Spleen (tissue), 11 donors: Measurements from ENCODE around the gene AGFG2. TPM values are rescaled to one million over a fixed set of nuclear protein-coding genes. Genes with fewer than 3 reads are reported as not detected.
"Not testable (repeated sequence)": the region's sequence is repeated elsewhere in the genome, so short reads cannot be mapped to it uniquely, and the experiment has no call there.

ENCODE experiments used
- DNase-seq: peaks from one replicate; pipeline ENCODE4 v3.0.0-alpha.2; 2020
- H3K27ac ChIP-seq, 8 donors: fragments of 200-600 bp; sonication (generic) in 7 of 8; 1 replicate in 4 of 8; 2 replicates in 4 of 8; pipeline versions ENCODE4 v1.5.0 to v1.8.0; 2016 to 2021; ENCODE audit warnings: inconsistent platforms in 4 of 8, mild to moderate bottlenecking in 4 of 8, moderate library complexity in 1 of 8
- H3K27me3 ChIP-seq, 7 donors: fragments of 200-600 bp; sonication (generic) in 6 of 7; replicated peaks in 1 of 7; 1 replicate in 4 of 7; 2 replicates in 3 of 7; pipeline versions ENCODE4 v1.5.0 to v1.8.0; 2016 to 2021; ENCODE audit warnings: inconsistent platforms in 3 of 7, mild to moderate bottlenecking in 1 of 7
- H3K36me3 ChIP-seq, 6 donors: fragments of 200-600 bp; sonication (generic) in 5 of 6; 1 replicate in 4 of 6; 2 replicates in 2 of 6; pipeline versions ENCODE4 v1.5.0 to v1.8.0; 2016 to 2021; ENCODE audit warnings: inconsistent platforms in 2 of 6
- H3K4me1 ChIP-seq, 6 donors: fragments of 200-600 bp; sonication (generic) in 5 of 6; 1 replicate in 3 of 6; 2 replicates in 3 of 6; pipeline versions ENCODE4 v1.5.0 to v1.8.0; 2016 to 2021; ENCODE audit warnings: inconsistent platforms in 3 of 6
- H3K4me3 ChIP-seq, 8 donors: fragments of 200-600 bp; sonication (generic) in 7 of 8; 1 replicate in 4 of 8; 2 replicates in 4 of 8; pipeline versions ENCODE4 v1.5.0 to v1.8.0; 2016 to 2021; ENCODE audit warnings: inconsistent platforms in 4 of 8, mild to moderate bottlenecking in 4 of 8, moderate library complexity in 2 of 8
- H3K9me3 ChIP-seq, 8 donors: fragments of 200-600 bp; sonication (generic) in 7 of 8; 1 replicate in 4 of 8; 2 replicates in 4 of 8; pipeline versions ENCODE4 v1.5.0 to v1.8.0; 2016 to 2021; ENCODE audit warnings: inconsistent platforms in 4 of 8
- POLR2A ChIP-seq, 3 donors: fragments of 450-650 bp; IDR thresholded peaks; one replicate each; pipeline ENCODE4 v1.5.1; 2017; ENCODE audit warnings: antibody characterized with exemption in 3 of 3, mild to moderate bottlenecking in 1 of 3
- POLR2AphosphoS5 ChIP-seq, 3 donors: sonication (generic); formaldehyde crosslinking; IDR thresholded peaks; one replicate each; pipeline ENCODE4 v1.5.1; 2017; ENCODE audit warnings: antibody characterized with exemption in 3 of 3
- WGBS, 5 donors: extraction: QIAGEN DNeasy Blood & Tissue Kit in 3 of 5; methylation state at CpG; one replicate each; pipeline versions ENCODE4 v1.1.5 to v1.1.7; 2013 to 2018; 5-methylcytosine and 5-hydroxymethylcytosine counted together
- intact Hi-C: fragments of 100-400 bp; cut with DNase I; formaldehyde crosslinking; loops from one replicate; pipeline ENCODE4 v1.15.0; 2023; ENCODE audit warnings: low total_unique reads
- polyA plus RNA-seq, 3 donors: library from polyadenylated mRNA; stranded (reverse); fragments of 200-250 nt; gene quantifications; one replicate each; pipeline ENCODE4 v1.2.1, GENCODE V29; 2013
- total RNA-seq, 7 donors: library from RNA; depleted of rRNA in 3 of 7; stranded (reverse); fragments of >200 nt in 3 of 7; fragmentation: NEBNext Ultra II Directional in 4 of 7; extraction: Animal tissue kit (Norgen Biotek cat#: 25700) in 4 of 7; gene quantifications; one replicate each; pipeline versions ENCODE4 v1.1.0 to v1.2.1, GENCODE V29; 2016 to 2021
- TF ChIP-seq, protein P1 (sequence below), 11 experiments: fragments of 200-600 bp in 7 of 11; fragments of 450-650 bp in 4 of 11; sonication (generic) in 4 of 11; IDR thresholded peaks in 8 of 11; conservative IDR thresholded peaks in 3 of 11; 1 replicate in 7 of 11; 2 replicates in 4 of 11; pipeline versions ENCODE4 v1.4.0 to v1.8.0; 2016 to 2021; ENCODE audit warnings: antibody characterized with exemption in 11 of 11, inconsistent platforms in 4 of 11, mild to moderate bottlenecking in 1 of 11
- donor health status: healthy with polysubstance abuse.
- donor health status: DM: no; HTN: no; CAD: no; lungs with moderate emphysema.
- donor health status: DM: no; HTN: no; CAD: no.
- donor health status: Bipolar disorder and iron deficiency.
- donor health status: healthy.
- donor health status: DM: no; HTN: no; CAD: no.
- donor health status: DM: yes; HTN: yes; CAD: no.

Gene AGFG2
- total and polyA plus RNA-seq, 10 donors, result 14.2 to 110 (median 51.4) TPM

DNA sequence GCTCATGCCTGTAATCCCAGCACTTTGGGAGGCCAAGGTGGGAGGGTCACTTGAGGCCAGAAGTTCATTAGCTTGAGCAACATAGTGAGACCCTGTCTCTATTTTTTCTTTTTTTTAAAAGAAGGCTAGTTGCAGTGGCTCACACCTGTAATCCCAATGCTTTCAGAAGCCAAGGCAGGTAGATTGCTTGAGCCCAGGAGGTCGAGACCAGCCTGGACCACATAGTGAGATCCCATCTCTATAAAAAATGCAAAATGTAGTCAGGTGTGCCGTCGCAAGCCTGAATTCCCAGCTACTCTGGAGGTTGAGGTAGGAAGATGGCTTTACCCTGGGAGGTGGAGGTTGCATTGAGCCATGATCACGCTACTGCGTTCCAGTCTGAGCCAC lies 47.8 kb upstream of the AGFG2 start:
- no peak overlapping the region for H3K27ac ChIP-seq
- DNase-seq, result no peak
- no peak overlapping the region for H3K4me3 ChIP-seq
- 92 to 98% (median 97%) methylated on average over 5 of the region's 5 CpGs for WGBS, 5 donors
- TF ChIP-seq, protein P1, sequence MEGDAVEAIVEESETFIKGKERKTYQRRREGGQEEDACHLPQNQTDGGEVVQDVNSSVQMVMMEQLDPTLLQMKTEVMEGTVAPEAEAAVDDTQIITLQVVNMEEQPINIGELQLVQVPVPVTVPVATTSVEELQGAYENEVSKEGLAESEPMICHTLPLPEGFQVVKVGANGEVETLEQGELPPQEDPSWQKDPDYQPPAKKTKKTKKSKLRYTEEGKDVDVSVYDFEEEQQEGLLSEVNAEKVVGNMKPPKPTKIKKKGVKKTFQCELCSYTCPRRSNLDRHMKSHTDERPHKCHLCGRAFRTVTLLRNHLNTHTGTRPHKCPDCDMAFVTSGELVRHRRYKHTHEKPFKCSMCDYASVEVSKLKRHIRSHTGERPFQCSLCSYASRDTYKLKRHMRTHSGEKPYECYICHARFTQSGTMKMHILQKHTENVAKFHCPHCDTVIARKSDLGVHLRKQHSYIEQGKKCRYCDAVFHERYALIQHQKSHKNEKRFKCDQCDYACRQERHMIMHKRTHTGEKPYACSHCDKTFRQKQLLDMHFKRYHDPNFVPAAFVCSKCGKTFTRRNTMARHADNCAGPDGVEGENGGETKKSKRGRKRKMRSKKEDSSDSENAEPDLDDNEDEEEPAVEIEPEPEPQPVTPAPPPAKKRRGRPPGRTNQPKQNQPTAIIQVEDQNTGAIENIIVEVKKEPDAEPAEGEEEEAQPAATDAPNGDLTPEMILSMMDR (IDR thresholded peaks at IDR 0.05 in 8 of 11, conservative IDR thresholded peaks at IDR 0.05 in 3 of 11), result no peak
- TF ChIP-seq POLR2A (IDR thresholded peaks at IDR 0.05) (no peak), POLR2AphosphoS5 (IDR thresholded peaks at IDR 0.05) (no peak)
- intact Hi-C loops, result no loop called here
- H3K4me1 ChIP-seq, result peaks cover 8 to 25% (median 14%) of the 10 kb centered on the region in 6 donors
- H3K27me3 ChIP-seq, result peaks cover 0 to 27% (median 0%) of the 10 kb centered on the region in 7 donors
- no peaks in the 10 kb centered on the region for H3K36me3 ChIP-seq
- H3K9me3 ChIP-seq, result no peaks in the 10 kb centered on the region

DNA sequence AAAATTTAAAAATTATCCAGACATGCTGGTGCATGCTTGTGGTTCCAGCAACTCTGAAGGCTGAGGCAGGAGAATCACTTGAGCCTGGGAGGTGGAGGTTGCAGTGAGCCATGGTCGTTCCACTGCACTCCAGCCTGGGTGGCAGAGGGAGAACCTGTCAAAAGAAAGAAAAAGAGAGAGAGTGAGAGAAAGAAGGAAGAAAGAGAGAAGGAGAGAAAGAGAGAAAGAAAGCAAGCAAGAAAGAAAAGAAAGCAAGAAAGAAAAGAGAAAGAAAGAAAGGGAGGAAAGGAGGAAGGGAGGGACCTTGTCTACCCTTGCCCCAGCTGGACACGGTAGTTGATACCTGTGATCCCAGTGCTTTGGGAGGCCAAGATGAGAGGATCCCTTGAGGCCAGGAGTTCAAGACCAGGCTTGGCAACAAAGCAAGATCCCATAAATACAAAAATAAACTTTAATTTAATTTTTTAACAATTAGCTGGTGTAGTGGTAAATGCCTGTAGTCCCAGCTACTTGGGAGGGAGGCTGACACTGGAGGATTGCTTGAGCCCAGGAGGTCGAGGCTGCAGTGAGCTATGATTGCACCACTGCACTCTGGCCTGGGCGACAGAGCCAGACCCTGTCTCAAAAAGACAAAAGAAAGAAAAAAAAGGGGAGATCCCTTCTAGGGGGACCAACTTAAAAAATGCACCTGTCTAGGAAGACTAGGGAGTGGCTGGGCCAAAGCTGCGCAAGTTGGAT lies 46.1 kb upstream of the AGFG2 start:
- intact Hi-C loops, result no loop called here
- TF ChIP-seq POLR2AphosphoS5 (IDR thresholded peaks at IDR 0.05) (no peak), POLR2A (IDR thresholded peaks at IDR 0.05) (no peak)
- TF ChIP-seq, protein P1 (IDR thresholded peaks at IDR 0.05 in 8 of 11, conservative IDR thresholded peaks at IDR 0.05 in 3 of 11), result no peak
- peaks cover 0 to 27% (median 0%) of the 10 kb centered on the region in 7 donors for H3K27me3 ChIP-seq
- 79 to 90% (median 85%) methylated on average over 5 of the region's 5 CpGs for WGBS, 5 donors
- DNase-seq, result no peak
- peaks cover 8 to 21% (median 14%) of the 10 kb centered on the region in 6 donors for H3K4me1 ChIP-seq
- peak overlapping the region in 6 of 8 donors; percentile 20 to 70 (median 44) for H3K4me3 ChIP-seq
- no peaks in the 10 kb centered on the region for H3K36me3 ChIP-seq
- H3K27ac ChIP-seq, result peak overlapping the region in 4 of 8 donors; percentile 26 to 67 (median 48)
- H3K9me3 ChIP-seq, result no peaks in the 10 kb centered on the region

DNA sequence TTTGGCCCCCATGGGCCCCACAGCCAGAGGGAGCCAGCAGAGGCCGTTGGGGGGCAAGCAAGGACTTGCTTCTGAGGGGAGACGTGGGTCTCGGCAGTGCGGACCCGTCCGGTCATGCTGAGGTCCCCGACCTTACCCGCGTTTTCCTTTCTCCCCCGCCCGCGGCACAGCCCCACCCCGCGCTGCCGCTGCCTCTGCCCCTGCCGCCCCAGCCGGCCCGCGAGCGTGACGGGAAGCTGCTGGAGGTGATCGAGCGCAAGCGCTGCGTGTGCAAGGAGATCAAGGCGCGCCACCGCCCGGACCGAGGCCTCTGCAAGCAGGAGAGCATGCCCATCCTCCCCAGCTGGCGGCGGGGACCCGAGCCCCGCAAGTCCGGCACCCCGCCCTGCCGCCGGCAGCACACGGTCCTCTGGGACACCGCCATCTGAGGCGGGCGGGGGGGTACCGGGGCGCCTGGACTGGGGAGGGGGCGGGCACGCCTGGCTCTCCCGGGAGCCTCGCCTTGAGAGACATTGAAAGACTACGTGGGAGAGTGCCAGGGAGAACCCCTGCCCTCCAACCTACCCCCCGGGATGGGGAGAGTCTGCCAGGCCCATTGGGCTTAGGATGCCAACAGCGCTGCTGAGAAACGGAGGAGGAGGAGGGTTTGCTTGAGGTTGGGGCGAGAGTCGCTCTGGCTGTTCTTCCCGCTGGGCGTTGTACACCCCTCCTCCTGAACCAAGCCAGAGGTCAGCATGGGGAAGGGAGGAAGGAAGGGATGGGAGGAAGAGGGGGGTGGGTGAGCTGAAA lies 45.3 kb upstream of the AGFG2 start:
- peaks cover 0 to 27% (median 0%) of the 10 kb centered on the region in 7 donors for H3K27me3 ChIP-seq
- H3K36me3 ChIP-seq, result no peaks in the 10 kb centered on the region
- intact Hi-C loops, result no loop called here
- peak overlapping the region in 4 of 8 donors; percentile 26 to 67 (median 48) for H3K27ac ChIP-seq
- peak overlapping the region; percentile 20 to 70 (median 36) for H3K4me3 ChIP-seq
- TF ChIP-seq POLR2AphosphoS5 (IDR thresholded peaks at IDR 0.05) (peak in 2 of 3 donors; percentile 68), POLR2A (IDR thresholded peaks at IDR 0.05) (no peak)
- TF ChIP-seq, protein P1 (IDR thresholded peaks at IDR 0.05 in 8 of 11, conservative IDR thresholded peaks at IDR 0.05 in 3 of 11), result no peak
- WGBS, 5 donors, result 3 to 6% (median 4%) methylated on average over 25 to 56 of the region's 56 CpGs
- H3K9me3 ChIP-seq, result no peaks in the 10 kb centered on the region
- DNase-seq, result peak; percentile 89
- peaks cover 8 to 21% (median 14%) of the 10 kb centered on the region in 6 donors for H3K4me1 ChIP-seq

GRCh38 chr7:100496509-100496908 lies 42.5 kb upstream of the AGFG2 start:
- Histone ChIP-seq H3K9me3 (no peaks in the 10 kb centered on the region), H3K27me3 (peaks cover 0 to 23% (median 0%) of the 10 kb centered on the region in 7 donors), H3K36me3 (no peaks in the 10 kb centered on the region), H3K27ac (no peak overlapping the region), H3K4me1 (peaks cover 8 to 21% (median 14%) of the 10 kb centered on the region in 6 donors), H3K4me3 (no peak overlapping the region)
- intact Hi-C loops, result no loop called here
- DNase-seq, result no peak
- TF ChIP-seq POLR2AphosphoS5 (IDR thresholded peaks at IDR 0.05) (no peak), POLR2A (IDR thresholded peaks at IDR 0.05) (no peak)
- TF ChIP-seq, protein P1 (IDR thresholded peaks at IDR 0.05 in 8 of 11, conservative IDR thresholded peaks at IDR 0.05 in 3 of 11), result no peak
- WGBS, 5 donors, result 77 to 88% (median 87%) methylated on average over 6 of the region's 6 CpGs

GRCh38 chr7:100500743-100501142 lies 38.3 kb upstream of the AGFG2 start:
- DNase-seq, H3K9me3 ChIP-seq, H3K27ac ChIP-seq, H3K4me3 ChIP-seq, intact Hi-C loops, H3K27me3 ChIP-seq, H3K4me1 ChIP-seq, H3K36me3 ChIP-seq: not testable (repeated sequence)
- WGBS, 5 donors, result 90 to 96% (median 93%) methylated on average over 2 of the region's 2 CpGs

- H3K27ac ChIP-seq, H3K36me3 ChIP-seq, intact Hi-C loops, DNase-seq, H3K4me1 ChIP-seq, H3K27me3 ChIP-seq, H3K4me3 ChIP-seq, H3K9me3 ChIP-seq: not testable (repeated sequence)
- WGBS, 5 donors, result 85 to 99% (median 95%) methylated on average over 3 of the region's 3 CpGs
These were observed 35.0 kb upstream of the AGFG2 start for GRCh38 chr7:100504031-100504430.
